Measurements from ENCODE around the gene ADGRG6.

Gene ADGRG6

GRCh38 chr6:142318714-142319113, 16.9 kb downstream of the ADGRG6 start (continued):
- no peak for TF ChIP-seq ZNF112 (tag by site-specific recombination; IDR thresholded peaks at IDR 0.05)
- TF ChIP-seq, protein P1, sequence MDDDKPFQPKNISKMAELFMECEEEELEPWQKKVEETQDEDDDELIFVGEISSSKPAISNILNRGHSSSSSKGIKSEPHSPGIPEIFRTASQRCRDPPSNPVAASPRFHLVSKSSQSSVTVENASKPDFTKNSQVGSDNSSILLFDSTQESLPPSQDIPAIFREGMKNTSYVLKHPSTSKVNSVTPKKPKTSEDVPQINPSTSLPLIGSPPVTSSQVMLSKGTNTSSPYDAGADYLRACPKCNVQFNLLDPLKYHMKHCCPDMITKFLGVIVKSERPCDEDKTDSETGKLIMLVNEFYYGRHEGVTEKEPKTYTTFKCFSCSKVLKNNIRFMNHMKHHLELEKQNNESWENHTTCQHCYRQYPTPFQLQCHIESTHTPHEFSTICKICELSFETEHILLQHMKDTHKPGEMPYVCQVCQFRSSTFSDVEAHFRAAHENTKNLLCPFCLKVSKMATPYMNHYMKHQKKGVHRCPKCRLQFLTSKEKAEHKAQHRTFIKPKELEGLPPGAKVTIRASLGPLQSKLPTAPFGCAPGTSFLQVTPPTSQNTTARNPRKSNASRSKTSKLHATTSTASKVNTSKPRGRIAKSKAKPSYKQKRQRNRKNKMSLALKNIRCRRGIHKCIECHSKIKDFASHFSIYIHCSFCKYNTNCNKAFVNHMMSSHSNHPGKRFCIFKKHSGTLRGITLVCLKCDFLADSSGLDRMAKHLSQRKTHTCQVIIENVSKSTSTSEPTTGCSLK (tag by site-specific recombination; IDR thresholded peaks at IDR 0.05), result no peak

GRCh38 chr6:142320366-142320765, 18.6 kb downstream of the ADGRG6 start:
- CTCF ChIA-PET, result no interaction called here
- H3K4me1 ChIP-seq (ENCODE audit: control insufficient read depth, insufficient read depth, low read length), result peaks cover 23% of the 10 kb centered on the region
- POLR2A ChIA-PET, result interaction anchor here (1.2 kb wide), 1 partner anchor 19 kb away, joined by 3 read pairs; the partner anchor contains the start of gene ADGRG6
- TF ChIP-seq ZNF660 (tag by site-specific recombination; IDR thresholded peaks at IDR 0.05), result no peak
- TF ChIP-seq ZNF391 (tag by site-specific recombination; IDR thresholded peaks at IDR 0.05; ENCODE audit: borderline replicate concordance, low read depth), result no peak
- TF ChIP-seq WT1 (tag by site-specific recombination; IDR thresholded peaks at IDR 0.05), result no peak
- TF ChIP-seq KLF16 (tag by site-specific recombination; IDR thresholded peaks at IDR 0.05), result no peak
- TF ChIP-seq, protein P2, sequence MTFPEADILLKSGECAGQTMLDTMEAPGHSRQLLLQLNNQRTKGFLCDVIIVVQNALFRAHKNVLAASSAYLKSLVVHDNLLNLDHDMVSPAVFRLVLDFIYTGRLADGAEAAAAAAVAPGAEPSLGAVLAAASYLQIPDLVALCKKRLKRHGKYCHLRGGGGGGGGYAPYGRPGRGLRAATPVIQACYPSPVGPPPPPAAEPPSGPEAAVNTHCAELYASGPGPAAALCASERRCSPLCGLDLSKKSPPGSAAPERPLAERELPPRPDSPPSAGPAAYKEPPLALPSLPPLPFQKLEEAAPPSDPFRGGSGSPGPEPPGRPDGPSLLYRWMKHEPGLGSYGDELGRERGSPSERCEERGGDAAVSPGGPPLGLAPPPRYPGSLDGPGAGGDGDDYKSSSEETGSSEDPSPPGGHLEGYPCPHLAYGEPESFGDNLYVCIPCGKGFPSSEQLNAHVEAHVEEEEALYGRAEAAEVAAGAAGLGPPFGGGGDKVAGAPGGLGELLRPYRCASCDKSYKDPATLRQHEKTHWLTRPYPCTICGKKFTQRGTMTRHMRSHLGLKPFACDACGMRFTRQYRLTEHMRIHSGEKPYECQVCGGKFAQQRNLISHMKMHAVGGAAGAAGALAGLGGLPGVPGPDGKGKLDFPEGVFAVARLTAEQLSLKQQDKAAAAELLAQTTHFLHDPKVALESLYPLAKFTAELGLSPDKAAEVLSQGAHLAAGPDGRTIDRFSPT (tag by site-specific recombination; IDR thresholded peaks at IDR 0.05), result no peak
- no peak for TF ChIP-seq ZNF169 (tag by site-specific recombination; IDR thresholded peaks at IDR 0.05)
- TF ChIP-seq BCL11A (tag by site-specific recombination; IDR thresholded peaks at IDR 0.05; ENCODE audit: low read depth), result no peak
- no peak for TF ChIP-seq ZNF692 (tag by site-specific recombination; IDR thresholded peaks at IDR 0.05)
- TF ChIP-seq OVOL3 (tag by site-specific recombination; IDR thresholded peaks at IDR 0.05), result no peak
- TF ChIP-seq ZNF473 (tag by site-specific recombination; IDR thresholded peaks at IDR 0.05), result no peak
- TF ChIP-seq ZNF530 (tag by site-specific recombination; IDR thresholded peaks at IDR 0.05; ENCODE audit: low read depth), result no peak
- no peak for TF ChIP-seq ZNF416 (tag by site-specific recombination; IDR thresholded peaks at IDR 0.05)
- TF ChIP-seq MYNN (tag by site-specific recombination; IDR thresholded peaks at IDR 0.05; ENCODE audit: borderline replicate concordance), result no peak
- no peak for TF ChIP-seq ZNF202 (tag by site-specific recombination; IDR thresholded peaks at IDR 0.05; ENCODE audit: borderline replicate concordance)
- no peak for TF ChIP-seq TRIM28 (IDR thresholded peaks at IDR 0.05; ENCODE audit: borderline replicate concordance, low read length)
- no peak for TF ChIP-seq ZNF624 (tag by site-specific recombination; IDR thresholded peaks at IDR 0.05)
- no peaks in the 10 kb centered on the region for H3K9me3 ChIP-seq (ENCODE audit: control insufficient read depth, insufficient read depth, low read depth, low read length)
- no peak overlapping the region for H3K27ac ChIP-seq (ENCODE audit: extremely low read depth, low read depth, low read length)
- H3K4me3 ChIP-seq (ENCODE audit: low read depth, low read length), result no peak overlapping the region
- no peaks in the 10 kb centered on the region for H3K36me3 ChIP-seq (ENCODE audit: control insufficient read depth in 2 of 2, insufficient read depth in 1 of 2, low read length in 2 of 2)

GRCh38 chr6:142321451-142321850, 19.6 kb downstream of the ADGRG6 start:
- Histone ChIP-seq H3K36me3 (ENCODE audit: control insufficient read depth in 2 of 2, insufficient read depth in 1 of 2, low read length in 2 of 2) (no peaks in the 10 kb centered on the region), H3K9me3 (ENCODE audit: control insufficient read depth, insufficient read depth, low read depth, low read length) (no peaks in the 10 kb centered on the region), H3K4me3 (ENCODE audit: low read depth, low read length) (no peak overlapping the region), H3K27ac (ENCODE audit: extremely low read depth, low read depth, low read length) (no peak overlapping the region), H3K4me1 (ENCODE audit: control insufficient read depth, insufficient read depth, low read length) (peaks cover 23% of the 10 kb centered on the region)
- CTCF ChIA-PET, result interaction anchor here (0.5 kb wide), 1 partner anchor 97 kb away, joined by 3 read pairs; no protein-coding TSS in a partner anchor
- POLR2A ChIA-PET, result interaction anchor here (1.2 kb wide), 2 partner anchors 20 to 35 kb away, joined by 3 read pairs; partner anchors contain the start of gene ADGRG6
- TF ChIP-seq FEZF1 (tag by site-specific recombination; IDR thresholded peaks at IDR 0.05), result no peak
- TF ChIP-seq ZBTB17 (tag by site-specific recombination; IDR thresholded peaks at IDR 0.05), result no peak
- TF ChIP-seq ZNF776 (tag by site-specific recombination; IDR thresholded peaks at IDR 0.05; ENCODE audit: borderline replicate concordance), result no peak
- TF ChIP-seq, protein P3, sequence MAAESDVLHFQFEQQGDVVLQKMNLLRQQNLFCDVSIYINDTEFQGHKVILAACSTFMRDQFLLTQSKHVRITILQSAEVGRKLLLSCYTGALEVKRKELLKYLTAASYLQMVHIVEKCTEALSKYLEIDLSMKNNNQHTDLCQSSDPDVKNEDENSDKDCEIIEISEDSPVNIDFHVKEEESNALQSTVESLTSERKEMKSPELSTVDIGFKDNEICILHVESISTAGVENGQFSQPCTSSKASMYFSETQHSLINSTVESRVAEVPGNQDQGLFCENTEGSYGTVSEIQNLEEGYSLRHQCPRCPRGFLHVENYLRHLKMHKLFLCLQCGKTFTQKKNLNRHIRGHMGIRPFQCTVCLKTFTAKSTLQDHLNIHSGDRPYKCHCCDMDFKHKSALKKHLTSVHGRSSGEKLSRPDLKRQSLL (tag by site-specific recombination; IDR thresholded peaks at IDR 0.05), result no peak
- TF ChIP-seq ZNF280D (tag by site-specific recombination; IDR thresholded peaks at IDR 0.05), result no peak
- no peak for TF ChIP-seq ZBTB7A (tag by site-specific recombination; IDR thresholded peaks at IDR 0.05; ENCODE audit: low read depth)
